ENCODE results near the gene DNAJC9.

DNAJC9 gene

GRCh38 chr10:73215749-73216148, 31.3 kb downstream of the DNAJC9 start:
- no peak for DNase-seq (ENCODE audit: low read depth)
- TF ChIP-seq CTCF (conservative IDR thresholded peaks at IDR 0.05; ENCODE audit: control insufficient read depth, insufficient read depth, low read depth, low read length): no peak
- H3K4me3 ChIP-seq (ENCODE audit: control insufficient read depth, low read depth, low read length): no peak overlapping the region

GRCh38 chr10:73211106-73211811, 35.8 kb downstream of the DNAJC9 start:
- H3K4me3 ChIP-seq (ENCODE audit: control insufficient read depth, low read depth, low read length): no peak overlapping the region
- no peak for TF ChIP-seq CTCF (conservative IDR thresholded peaks at IDR 0.05; ENCODE audit: control insufficient read depth, insufficient read depth, low read depth, low read length)
- no peak for DNase-seq (ENCODE audit: low read depth)

- TF ChIP-seq CTCF (conservative IDR thresholded peaks at IDR 0.05; ENCODE audit: control insufficient read depth, insufficient read depth, low read depth, low read length): no peak
- H3K4me3 ChIP-seq (ENCODE audit: control insufficient read depth, low read depth, low read length): no peak overlapping the region
- no peak for DNase-seq (ENCODE audit: low read depth)
Measured at GRCh38 chr10:73210395-73211105, 36.5 kb downstream of the DNAJC9 start.

- peak; percentile 17 for DNase-seq (ENCODE audit: low read depth)
- no peak for TF ChIP-seq CTCF (conservative IDR thresholded peaks at IDR 0.05; ENCODE audit: control insufficient read depth, insufficient read depth, low read depth, low read length)
- H3K4me3 ChIP-seq (ENCODE audit: control insufficient read depth, low read depth, low read length): no peak overlapping the region
Measured at GRCh38 chr10:73209705-73210104, 37.4 kb downstream of the DNAJC9 start.

GRCh38 chr10:73207883-73208282, 39.2 kb downstream of the DNAJC9 start:
- no peak overlapping the region for H3K4me3 ChIP-seq (ENCODE audit: control insufficient read depth, low read depth, low read length)
- DNase-seq (ENCODE audit: low read depth): peak; percentile 20
- no peak for TF ChIP-seq CTCF (conservative IDR thresholded peaks at IDR 0.05; ENCODE audit: control insufficient read depth, insufficient read depth, low read depth, low read length)

- no peak overlapping the region for H3K4me3 ChIP-seq (ENCODE audit: control insufficient read depth, low read depth, low read length)
- no peak for TF ChIP-seq CTCF (conservative IDR thresholded peaks at IDR 0.05; ENCODE audit: control insufficient read depth, insufficient read depth, low read depth, low read length)
- no peak for DNase-seq (ENCODE audit: low read depth)
Measured at GRCh38 chr10:73206385-73206784, 40.7 kb downstream of the DNAJC9 start.
